Measurements from ENCODE around the gene SLC5A2. TPM values are rescaled to one million over a fixed set of nuclear protein-coding genes. Genes with fewer than 3 reads are reported as not detected.
A peak's percentile ranks its signal among the peaks of the same experiment; 100 is the strongest.
"Not testable (repeated sequence)": the region's sequence is repeated elsewhere in the genome, so short reads cannot be mapped to it uniquely, and the experiment has no call there.

Gene SLC5A2
- total RNA-seq, 1 donor = under 0.01 TPM

GRCh38 chr16:31440516-31441184, 42.3 kb upstream of the SLC5A2 start:
- no peak overlapping the region for H3K4me3 ChIP-seq (ENCODE audit: low read depth, low read length)
- TF ChIP-seq, protein P1, sequence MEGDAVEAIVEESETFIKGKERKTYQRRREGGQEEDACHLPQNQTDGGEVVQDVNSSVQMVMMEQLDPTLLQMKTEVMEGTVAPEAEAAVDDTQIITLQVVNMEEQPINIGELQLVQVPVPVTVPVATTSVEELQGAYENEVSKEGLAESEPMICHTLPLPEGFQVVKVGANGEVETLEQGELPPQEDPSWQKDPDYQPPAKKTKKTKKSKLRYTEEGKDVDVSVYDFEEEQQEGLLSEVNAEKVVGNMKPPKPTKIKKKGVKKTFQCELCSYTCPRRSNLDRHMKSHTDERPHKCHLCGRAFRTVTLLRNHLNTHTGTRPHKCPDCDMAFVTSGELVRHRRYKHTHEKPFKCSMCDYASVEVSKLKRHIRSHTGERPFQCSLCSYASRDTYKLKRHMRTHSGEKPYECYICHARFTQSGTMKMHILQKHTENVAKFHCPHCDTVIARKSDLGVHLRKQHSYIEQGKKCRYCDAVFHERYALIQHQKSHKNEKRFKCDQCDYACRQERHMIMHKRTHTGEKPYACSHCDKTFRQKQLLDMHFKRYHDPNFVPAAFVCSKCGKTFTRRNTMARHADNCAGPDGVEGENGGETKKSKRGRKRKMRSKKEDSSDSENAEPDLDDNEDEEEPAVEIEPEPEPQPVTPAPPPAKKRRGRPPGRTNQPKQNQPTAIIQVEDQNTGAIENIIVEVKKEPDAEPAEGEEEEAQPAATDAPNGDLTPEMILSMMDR (IDR thresholded peaks at IDR 0.05; ENCODE audit: insufficient read depth, low read depth, low read length) = no peak
- no peak for DNase-seq (ENCODE audit: low read depth)

GRCh38 chr16:31441956-31442355, 41.0 kb upstream of the SLC5A2 start:
- no peak for DNase-seq (ENCODE audit: low read depth)
- peak overlapping the region; percentile 77 for H3K4me3 ChIP-seq (ENCODE audit: low read depth, low read length)
- TF ChIP-seq, protein P1 (IDR thresholded peaks at IDR 0.05; ENCODE audit: insufficient read depth, low read depth, low read length) = no peak

DNA sequence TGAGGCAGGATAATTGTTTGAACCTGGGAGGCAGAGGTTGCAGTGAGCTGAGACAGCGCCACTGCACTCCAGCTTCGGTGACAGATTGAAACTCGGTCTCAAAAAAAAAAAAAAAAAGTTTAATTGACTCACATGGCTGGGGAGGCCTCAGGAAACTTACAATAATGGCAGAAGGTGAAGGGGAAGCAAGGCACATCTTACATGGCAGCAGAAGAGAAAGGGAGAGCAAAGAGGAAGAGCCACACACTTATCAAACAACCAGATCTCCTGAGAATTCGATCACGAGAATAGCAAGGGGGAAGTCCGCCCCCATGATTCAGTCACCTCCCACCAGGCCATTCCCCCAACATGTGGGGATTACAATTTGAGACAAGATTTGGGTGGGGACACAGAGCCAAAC, 37.0 kb upstream of the SLC5A2 start:
- not testable (repeated sequence) for H3K4me3 ChIP-seq (ENCODE audit: low read depth, low read length); DNase-seq (ENCODE audit: low read depth)

DNA sequence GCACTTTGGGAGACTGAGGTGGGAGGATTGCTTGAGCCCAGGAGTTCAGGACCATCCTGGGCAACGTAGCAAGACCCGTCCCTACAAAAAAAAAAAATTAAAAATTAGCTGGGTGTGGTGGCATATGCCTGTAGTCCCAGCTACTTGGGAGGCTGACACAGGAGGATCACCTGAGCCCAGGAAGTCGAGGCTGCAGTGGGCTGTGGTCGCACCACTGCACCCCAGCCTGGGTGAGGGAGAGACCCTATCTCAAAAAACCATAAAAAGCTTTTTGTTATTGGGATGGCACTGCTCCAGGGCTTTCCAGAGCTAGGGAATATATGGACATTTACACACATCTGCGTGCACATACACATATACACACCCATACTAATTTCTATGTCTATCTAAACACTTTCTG, 31.7 kb upstream of the SLC5A2 start:
- DNase-seq (ENCODE audit: low read depth) = no peak
- no peak overlapping the region for H3K4me3 ChIP-seq (ENCODE audit: low read depth, low read length)
- TF ChIP-seq, protein P1 (IDR thresholded peaks at IDR 0.05; ENCODE audit: insufficient read depth, low read depth, low read length) = no peak

DNA sequence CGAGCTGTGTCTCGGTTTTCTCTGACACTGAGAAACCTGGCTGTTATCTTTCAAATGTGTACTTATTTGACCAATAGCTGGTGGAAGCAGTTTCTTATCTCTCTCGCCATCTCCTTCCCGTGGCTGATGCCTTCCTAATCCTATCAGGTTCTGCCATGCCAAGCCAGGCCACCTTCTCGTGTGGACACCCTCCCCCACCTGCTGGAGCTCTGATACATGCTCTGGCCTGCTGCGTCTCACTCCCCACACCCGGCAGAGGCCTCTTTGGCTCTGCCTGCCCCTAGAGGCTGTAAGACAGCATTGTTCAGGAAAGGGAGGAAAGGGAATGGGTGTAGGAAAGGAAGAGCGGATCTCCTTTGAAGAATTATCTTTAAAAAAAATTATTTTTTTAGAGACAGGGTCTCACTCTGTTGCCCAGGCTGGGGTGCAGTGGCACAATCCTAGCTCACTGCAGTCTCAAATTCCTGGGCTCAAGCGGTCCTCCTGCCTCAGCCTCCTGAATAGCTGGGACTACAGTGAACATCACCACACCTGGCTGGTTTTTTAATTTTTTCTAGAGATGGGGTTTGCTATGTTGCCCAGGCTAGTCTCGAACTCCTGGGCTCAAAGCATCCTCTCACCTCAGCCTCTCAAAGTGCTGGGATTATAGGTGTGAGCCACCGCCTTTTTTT, 31.1 kb upstream of the SLC5A2 start:
- H3K4me3 ChIP-seq (ENCODE audit: low read depth, low read length) = no peak overlapping the region
- TF ChIP-seq, protein P1 (IDR thresholded peaks at IDR 0.05; ENCODE audit: insufficient read depth, low read depth, low read length) = peak; percentile 75
- DNase-seq (ENCODE audit: low read depth) = peak; percentile 68

GRCh38 chr16:31452631-31453106, 30.3 kb upstream of the SLC5A2 start:
- DNase-seq (ENCODE audit: low read depth) = peak; percentile 91
- no peak overlapping the region for H3K4me3 ChIP-seq (ENCODE audit: low read depth, low read length)
- TF ChIP-seq, protein P1 (IDR thresholded peaks at IDR 0.05; ENCODE audit: insufficient read depth, low read depth, low read length) = no peak

Measured in fibroblast of villous mesenchyme (primary cell).